B cell (primary cell): Measurements from ENCODE around the gene LSM3.

Experiments
- EZH2 ChIP-seq: IDR thresholded peaks from 2 replicates; pipeline ENCODE4 v1.6.1; 2012; ENCODE audit warnings: borderline replicate concordance, low read depth, mild to moderate bottlenecking, moderate library complexity, low read length; ENCODE audit not compliant: insufficient read depth, poor library complexity, severe bottlenecking
- TF ChIP-seq, protein P1 (sequence below): fragments of 200-600 bp; IDR thresholded peaks from one replicate; pipeline ENCODE4 v1.8.0; 2022; ENCODE audit warnings: antibody characterized with exemption, mild to moderate bottlenecking

DNA sequence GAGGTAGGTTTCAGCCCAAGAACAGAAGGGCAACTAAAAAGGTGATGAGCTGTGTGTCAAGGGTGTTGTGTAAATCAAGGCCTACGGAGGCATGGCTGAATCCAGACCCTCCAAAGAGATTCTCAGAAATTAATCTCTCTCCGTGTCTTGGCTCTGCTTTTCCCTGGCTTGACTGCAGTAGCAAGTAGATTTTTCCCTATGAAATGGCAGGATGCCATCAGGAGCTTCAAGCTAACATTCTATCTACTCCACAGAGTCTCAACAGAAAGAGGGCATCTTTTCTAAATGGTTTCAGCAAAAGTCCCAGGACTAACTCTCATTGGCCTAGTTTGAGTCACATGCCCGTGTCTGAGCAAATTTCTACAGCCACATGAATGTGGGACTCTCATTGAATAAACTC lies 58.3 kb downstream of the LSM3 start:
- TF ChIP-seq, protein P1, sequence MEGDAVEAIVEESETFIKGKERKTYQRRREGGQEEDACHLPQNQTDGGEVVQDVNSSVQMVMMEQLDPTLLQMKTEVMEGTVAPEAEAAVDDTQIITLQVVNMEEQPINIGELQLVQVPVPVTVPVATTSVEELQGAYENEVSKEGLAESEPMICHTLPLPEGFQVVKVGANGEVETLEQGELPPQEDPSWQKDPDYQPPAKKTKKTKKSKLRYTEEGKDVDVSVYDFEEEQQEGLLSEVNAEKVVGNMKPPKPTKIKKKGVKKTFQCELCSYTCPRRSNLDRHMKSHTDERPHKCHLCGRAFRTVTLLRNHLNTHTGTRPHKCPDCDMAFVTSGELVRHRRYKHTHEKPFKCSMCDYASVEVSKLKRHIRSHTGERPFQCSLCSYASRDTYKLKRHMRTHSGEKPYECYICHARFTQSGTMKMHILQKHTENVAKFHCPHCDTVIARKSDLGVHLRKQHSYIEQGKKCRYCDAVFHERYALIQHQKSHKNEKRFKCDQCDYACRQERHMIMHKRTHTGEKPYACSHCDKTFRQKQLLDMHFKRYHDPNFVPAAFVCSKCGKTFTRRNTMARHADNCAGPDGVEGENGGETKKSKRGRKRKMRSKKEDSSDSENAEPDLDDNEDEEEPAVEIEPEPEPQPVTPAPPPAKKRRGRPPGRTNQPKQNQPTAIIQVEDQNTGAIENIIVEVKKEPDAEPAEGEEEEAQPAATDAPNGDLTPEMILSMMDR: no peak
- no peak for TF ChIP-seq EZH2
